Stomach (tissue), 4 donors: ENCODE measurements around the gene PTPRG.

Source experiments
- CTCF ChIP-seq, 7 experiments: fragments of 450-650 bp in 4 of 7; fragments of 200-600 bp in 3 of 7; sonication (generic) in 3 of 7; IDR thresholded peaks; one replicate each; pipeline ENCODE4 v1.5.1; 2016 to 2019; ENCODE audit warnings: antibody characterized with exemption in 7 of 7, control low read depth in 2 of 7, mild to moderate bottlenecking in 1 of 7
- POLR2A ChIP-seq, 4 donors: fragments of 450-650 bp; IDR thresholded peaks; one replicate each; pipeline ENCODE4 v1.6.1; 2016; ENCODE audit warnings: antibody characterized with exemption in 4 of 4, control low read depth in 2 of 4, mild to moderate bottlenecking in 1 of 4, moderate library complexity in 1 of 4

GRCh38 chr3:61954097-61954540 lies 392.7 kb downstream of the PTPRG start:
- no peak for TF ChIP-seq CTCF (IDR thresholded peaks at IDR 0.05)
- TF ChIP-seq POLR2A (IDR thresholded peaks at IDR 0.05) = no peak
